Activated CD4-positive, alpha-beta T cell treated with anti-CD3 and anti-CD28 coated beads, Interleukin-2, amount 50 U/mL, for 1 hour (primary cell): ENCODE data around the gene NRTN.
A peak's percentile ranks its signal among the peaks of the same experiment; 100 is the strongest.
"Not testable (repeated sequence)": the region's sequence is repeated elsewhere in the genome, so short reads cannot be mapped to it uniquely, and the experiment has no call there.

Source experiments
- DNase-seq: peaks from one replicate; pipeline ENCODE4 v3.0.0-alpha.2; 2020

NRTN gene

GRCh38 chr19:5804516-5805461, at the start of gene NRTN:
TSS of gene NRTN (plus strand) at chr19:5805067. CDS start at chr19:5824166, 19,099 bp downstream.
- DNase-seq: peak; percentile 44

GRCh38 chr19:5762608-5763217, 42.2 kb upstream of the NRTN start:
- no peak for DNase-seq

- DNase-seq: no peak
These were observed 39.6 kb upstream of the NRTN start for GRCh38 chr19:5765220-5765619.

GRCh38 chr19:5767949-5768348, 36.9 kb upstream of the NRTN start:
- no peak for DNase-seq

DNA sequence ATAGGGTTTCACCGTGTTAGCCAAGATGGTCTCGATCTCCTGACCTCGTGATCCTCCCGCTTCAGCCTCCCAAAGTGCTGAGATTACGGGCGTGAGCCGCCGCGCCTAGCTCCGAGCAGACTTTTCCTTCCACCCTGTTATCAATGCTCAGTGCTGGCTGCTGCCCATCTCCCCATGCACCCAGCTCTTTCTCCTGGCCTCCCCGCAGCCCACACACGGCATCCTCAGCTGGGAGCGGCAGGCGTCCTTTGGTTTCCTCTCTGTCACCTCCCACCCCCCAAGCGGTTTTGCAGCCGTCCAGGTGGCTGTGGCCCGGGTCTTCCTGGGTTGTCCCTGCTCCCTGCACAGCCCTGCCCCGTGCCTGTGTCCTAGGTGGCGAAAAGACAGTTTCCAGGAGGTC, 32.5 kb upstream of the NRTN start:
- DNase-seq: no peak

DNA sequence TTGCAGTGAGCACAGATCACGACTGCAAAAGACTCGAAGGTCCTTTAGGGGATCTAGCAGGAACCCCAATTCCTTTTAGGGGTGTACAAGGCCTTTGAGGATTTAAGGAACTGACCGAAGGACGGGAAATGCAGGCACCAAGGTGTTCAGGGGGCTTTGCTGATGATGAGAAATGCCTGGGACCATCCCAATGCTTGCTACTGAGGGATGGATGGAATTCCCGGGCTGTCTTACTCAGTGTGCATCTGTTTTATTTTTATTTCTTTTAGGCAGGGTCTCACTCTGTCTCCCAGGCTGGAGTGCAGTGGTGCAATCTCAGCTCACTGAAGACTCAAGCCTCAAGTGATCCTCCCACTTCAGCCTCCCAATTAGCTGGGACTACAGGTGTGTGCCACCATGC, 31.6 kb upstream of the NRTN start:
- DNase-seq: no peak

DNA sequence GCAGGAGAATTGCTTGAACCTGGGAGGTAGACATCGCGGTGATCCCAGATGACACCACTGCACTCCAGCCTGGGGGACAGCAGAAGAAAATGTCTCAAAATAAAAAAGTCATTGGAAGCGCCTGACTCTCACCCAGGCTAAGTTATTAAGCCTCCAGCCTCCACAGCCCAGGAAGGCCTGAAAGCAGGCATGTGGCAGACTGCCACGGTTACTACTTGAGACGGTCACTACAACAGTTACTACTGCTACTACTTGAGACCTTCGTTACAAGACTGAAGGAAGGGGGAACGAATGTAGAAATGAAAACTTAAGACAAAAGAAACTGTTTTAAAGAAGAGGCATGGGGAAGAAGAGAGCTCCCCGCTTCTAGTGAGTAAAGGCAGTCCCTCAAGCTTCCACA, 29.9 kb upstream of the NRTN start:
- DNase-seq: no peak

DNA sequence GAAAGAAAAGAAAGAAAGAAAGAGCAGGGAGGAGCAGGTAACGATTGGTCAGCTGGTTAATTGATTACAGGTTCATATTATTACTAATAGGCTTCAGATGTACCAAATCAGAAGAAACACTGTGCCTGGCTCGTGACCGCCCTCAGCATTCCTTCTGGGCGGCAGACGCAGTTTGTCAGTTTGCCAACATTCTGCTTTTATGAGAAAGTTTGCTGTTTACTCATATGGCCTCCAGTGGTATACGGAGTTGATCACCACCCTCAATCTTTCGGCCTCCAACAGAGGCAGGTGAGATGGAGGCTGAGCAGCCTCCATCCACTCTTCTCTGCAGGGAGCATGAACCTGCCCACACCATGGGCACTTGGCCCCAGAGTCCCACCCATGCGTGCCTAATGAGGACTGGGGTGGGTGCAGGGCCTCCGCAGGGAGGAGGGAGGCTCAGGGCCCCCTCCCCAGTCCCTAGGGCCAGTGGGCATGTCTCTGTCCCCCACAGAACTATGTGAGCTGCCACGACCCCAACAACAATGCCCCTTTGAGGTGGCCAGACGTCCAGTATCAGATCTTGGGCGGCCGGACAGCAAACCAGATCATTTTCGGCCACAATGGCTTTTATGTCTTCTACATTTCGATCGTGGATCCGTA, 29.1 kb upstream of the NRTN start:
- no peak for DNase-seq

GRCh38 chr19:5778402-5778801, 26.5 kb upstream of the NRTN start:
- no peak for DNase-seq

DNA sequence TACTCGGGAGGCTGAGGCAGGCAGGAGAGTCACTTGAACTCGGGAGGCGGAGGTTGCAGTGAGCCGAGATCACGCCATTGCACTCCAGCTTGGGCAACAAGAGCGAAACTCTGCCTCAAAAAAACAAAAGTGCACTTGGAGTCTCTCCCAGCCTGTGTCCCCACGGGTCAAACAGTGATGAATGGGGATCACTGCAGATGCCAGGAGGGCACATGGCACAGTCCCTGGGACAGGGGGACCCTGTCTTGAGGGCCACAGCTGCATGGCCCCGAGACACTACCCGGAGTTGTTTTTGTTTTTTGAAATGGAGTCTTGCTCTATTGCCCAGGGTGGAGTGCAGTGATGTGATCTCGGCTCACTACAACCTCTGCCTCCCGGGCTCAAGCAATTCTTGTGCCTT, 24.0 kb upstream of the NRTN start:
- not testable (repeated sequence) for DNase-seq

- DNase-seq: no peak
These were observed 22.5 kb upstream of the NRTN start for GRCh38 chr19:5782322-5782721.

DNA sequence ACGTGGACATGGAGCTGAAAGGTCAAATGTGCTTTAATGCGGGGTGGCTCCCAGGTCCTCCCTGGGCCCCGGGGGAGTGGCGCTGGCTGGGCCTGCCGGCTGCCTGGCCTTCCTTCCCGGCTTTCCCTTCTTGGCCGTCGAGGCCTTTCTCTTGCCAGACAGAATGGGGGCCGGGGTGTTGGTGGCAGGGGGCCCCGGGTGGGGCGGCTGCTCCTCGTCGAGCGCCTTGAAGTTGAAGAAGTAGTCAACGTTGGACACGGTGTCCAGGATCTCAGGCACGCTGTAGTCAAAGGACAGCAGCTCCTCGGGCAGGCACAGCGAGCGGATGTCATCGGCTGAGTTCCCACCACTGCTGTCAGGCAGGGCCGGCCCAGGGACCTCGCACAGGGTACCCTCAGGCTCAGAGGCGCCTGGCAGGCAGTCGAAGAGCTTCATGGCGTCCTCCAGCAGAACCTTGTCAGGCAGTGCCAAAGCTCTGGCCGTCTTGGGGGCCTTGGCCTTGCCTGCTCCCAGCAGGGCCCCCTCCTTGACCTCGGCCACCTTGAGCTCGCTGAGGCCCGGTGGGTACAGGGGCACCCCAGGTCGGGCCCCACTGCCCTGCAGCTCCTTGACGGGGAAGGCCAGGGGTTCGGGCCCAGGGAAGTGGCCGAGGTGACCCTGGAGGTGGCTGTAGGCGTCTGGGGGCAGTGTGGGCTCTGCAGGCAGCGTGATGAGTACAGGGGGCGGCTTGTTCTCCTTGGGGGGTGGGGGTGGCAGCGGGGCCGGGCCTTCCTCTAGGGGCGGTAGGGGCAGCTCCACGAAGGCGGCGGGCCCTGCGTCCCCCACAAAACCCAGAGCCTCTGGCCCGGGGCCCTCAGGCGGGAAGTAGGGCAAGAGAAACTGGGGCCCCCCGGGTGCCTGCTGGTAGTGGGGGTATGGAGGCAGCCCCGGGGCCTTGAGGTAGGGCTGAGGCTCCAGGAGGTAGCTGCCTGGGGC, 21.6 kb upstream of the NRTN start:
- DNase-seq: no peak

DNA sequence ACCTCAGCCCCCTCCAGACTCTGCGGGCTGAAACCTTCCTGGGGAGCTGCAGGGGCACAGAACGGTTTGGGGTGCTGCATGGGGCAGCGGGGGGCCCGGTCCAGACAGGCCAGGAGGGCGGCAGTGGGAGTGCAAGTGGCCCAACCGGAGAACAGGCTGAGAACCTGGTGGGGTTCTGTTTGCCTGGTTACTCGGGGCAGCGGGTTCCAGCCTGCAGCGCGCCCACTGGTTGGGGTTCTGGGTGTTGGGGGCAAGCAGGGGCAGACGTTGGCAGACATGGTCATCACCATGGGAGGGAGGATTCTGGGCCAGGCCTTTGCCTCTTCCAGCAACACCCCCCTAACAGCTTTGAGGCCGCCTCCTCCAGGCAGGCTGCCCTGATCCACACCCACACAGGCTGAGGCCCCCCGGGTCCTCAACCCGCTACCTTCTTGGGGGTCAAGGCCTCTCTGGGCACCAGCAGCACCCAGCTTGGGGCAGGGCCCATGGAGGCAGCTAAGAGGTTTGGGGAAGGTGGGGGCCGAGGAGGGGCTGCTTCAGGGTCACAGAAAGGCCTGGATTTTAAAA, 20.2 kb upstream of the NRTN start, which contains the start of gene PRR22:
Gene PRR22, minus strand, starts transcription at position 166 of the 567 bp plus-strand sequence. Its CDS starts 86 bp downstream, at position 80.
- DNase-seq: no peak

- no peak for DNase-seq
These were observed 19.4 kb upstream of the NRTN start for GRCh38 chr19:5785423-5785822.

- no peak for DNase-seq
These were observed 18.1 kb upstream of the NRTN start for GRCh38 chr19:5786593-5787408.

GRCh38 chr19:5787409-5788182, 17.3 kb upstream of the NRTN start:
- no peak for DNase-seq

- no peak for DNase-seq
These were observed 16.4 kb upstream of the NRTN start for GRCh38 chr19:5788422-5788821.

DNA sequence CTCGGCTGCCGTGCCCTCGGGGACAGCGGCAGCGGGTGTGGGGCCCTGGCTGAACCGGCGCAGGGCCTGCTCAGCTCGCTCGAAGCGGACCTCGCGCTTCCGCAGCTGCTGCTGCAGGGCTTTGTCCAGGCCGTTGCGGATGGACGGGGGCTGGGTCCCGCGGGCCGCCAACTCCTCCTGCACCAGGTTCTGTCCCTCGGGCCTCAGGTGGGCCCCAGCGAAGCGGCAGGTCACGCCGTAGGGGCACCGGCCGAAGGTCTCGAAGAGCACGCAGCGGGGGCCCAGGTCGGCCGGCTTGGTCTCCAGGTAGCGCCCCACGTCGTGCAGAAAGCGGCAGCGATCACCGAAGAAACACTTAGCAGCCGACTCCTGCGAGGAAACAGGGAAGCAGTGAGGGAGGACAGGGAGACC, 15.5 kb upstream of the NRTN start:
- no peak for DNase-seq

DNA sequence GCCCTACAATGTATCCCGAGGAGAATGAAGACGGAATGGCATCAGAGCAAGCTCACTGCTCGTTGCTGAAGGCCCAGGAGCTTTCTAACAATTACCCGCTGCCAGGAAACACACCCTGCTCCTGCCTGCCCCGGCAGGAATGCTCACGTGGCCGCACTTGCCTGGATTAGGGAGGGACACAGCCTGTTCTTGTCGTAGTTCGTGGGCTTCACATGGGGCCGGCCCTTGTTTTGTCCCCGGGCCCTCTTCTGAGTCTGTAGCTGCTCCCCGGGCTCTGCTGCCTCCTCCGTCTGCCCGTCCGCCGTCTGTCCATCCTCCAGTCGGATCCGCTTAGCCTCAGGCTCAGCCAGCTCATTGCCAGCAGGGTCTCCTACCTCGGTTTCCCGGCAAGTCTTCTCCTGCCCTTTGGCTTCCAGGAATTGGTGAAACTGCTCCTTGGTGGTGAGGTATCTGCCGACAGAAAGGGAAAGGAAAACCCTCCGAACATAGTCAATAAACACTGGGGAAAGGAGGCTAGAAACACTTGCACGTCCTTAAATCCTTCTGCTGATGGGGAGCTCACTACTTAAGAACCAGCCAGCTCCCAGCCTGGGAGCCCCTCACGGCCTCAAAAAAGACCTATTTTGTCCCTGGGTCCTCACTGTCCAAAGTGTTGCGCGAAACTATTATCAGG, 14.8 kb upstream of the NRTN start:
- DNase-seq: no peak
